Right cardiac atrium (tissue), 5 donors: Measurements from ENCODE around the gene GYPE. TPM values are rescaled to one million over a fixed set of nuclear protein-coding genes. Genes with fewer than 3 reads are reported as not detected.
"Not testable (repeated sequence)": the region's sequence is repeated elsewhere in the genome, so short reads cannot be mapped to it uniquely, and the experiment has no call there.

Experiments used
- ATAC-seq, 2 donors: fragments of 200-7000 bp; cut with Tn5 transposase; one replicate each; pipeline versions ENCODE4 v1.8.0 to v1.9.1; 2020; ENCODE audit warnings: moderate library complexity in 2 of 2, mild to moderate bottlenecking in 1 of 2
- DNase-seq, 3 donors: peaks; one replicate each; pipeline ENCODE4 v3.0.0-alpha.2; 2020
- H3K27ac ChIP-seq: one replicate; pipeline ENCODE4 v1.5.1; 2013; ENCODE audit warnings: mild to moderate bottlenecking, low read length, control low read depth, moderate library complexity
- H3K27me3 ChIP-seq: one replicate; pipeline ENCODE4 v1.6.1; 2013; ENCODE audit not compliant: control insufficient read depth, insufficient read depth
- H3K4me1 ChIP-seq: one replicate; pipeline ENCODE4 v1.6.1; 2013; ENCODE audit warnings: low read length; ENCODE audit not compliant: control insufficient read depth, insufficient read depth
- H3K4me3 ChIP-seq: one replicate; pipeline ENCODE4 v1.5.1; 2013; ENCODE audit warnings: low read length, control low read depth
- H3K9me3 ChIP-seq: one replicate; pipeline ENCODE4 v1.6.1; 2013; ENCODE audit warnings: low read length; ENCODE audit not compliant: control insufficient read depth
- WGBS: extraction: QIAGEN DNeasy Blood & Tissue Kit; methylation state at CpG from one replicate; pipeline ENCODE4 v1.1.7; 2013; 5-methylcytosine and 5-hydroxymethylcytosine counted together
- intact Hi-C, 4 donors: fragments of 100-400 bp; cut with DNase I; formaldehyde crosslinking; loops; one replicate each; pipeline versions ENCODE4 v1.11.0 to v1.14.0; 2022 to 2023
- polyA plus RNA-seq: library from polyadenylated mRNA; stranded (reverse); fragments of 200-250 nt; gene quantifications from one replicate; pipeline ENCODE4 v1.2.3, GENCODE V29; 2013
- total RNA-seq, 4 donors: library from RNA; stranded (reverse); fragmentation: NEBNext Ultra II Directional; extraction: Animal tissue kit (Norgen Biotek cat#: 25700); gene quantifications; one replicate each; pipeline ENCODE4 v1.2.1, GENCODE V29; 2021
- donor health status: healthy with polysubstance abuse.
- donor health status: DM: no; HTN: yes; CAD: no.
- donor health status: DM: no; HTN: no; CAD: no.
- donor health status: DM: no; HTN: yes; CAD: no; lungs with severe emphysema.
- donor health status: DM: yes; HTN: yes; CAD: no.

The GYPE gene
- total and polyA plus RNA-seq, 5 donors = 0.62 to 1.7 (median 1.0) TPM

DNA sequence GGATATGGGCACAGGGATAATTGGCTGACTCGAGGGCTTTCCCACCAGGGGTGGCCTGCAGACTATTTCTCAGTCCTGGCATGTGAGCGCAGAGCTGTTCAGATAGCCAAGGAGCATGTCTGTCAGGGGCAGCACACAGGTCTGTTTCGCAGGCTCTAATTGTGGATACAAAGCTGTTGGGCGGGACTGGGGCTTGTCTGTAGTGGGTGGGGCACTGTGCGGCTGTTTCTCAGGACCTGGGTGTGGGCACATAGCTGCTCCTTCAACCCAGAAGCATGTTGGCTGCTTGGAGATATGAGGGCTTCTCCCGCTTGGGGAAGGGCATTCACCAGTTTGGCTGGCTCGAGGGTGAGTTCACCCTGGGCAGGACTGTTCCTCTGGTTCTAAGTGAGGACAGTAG lies 65.9 kb downstream of the GYPE start:
- H3K27me3 ChIP-seq, intact Hi-C loops, DNase-seq, H3K4me1 ChIP-seq, ATAC-seq, H3K4me3 ChIP-seq, H3K9me3 ChIP-seq, H3K27ac ChIP-seq: not testable (repeated sequence)
- WGBS = 88% methylated on average over 5 of the region's 7 CpGs

GRCh38 chr4:143834196-143834595 lies 71.2 kb downstream of the GYPE start:
- H3K4me1 ChIP-seq, H3K27me3 ChIP-seq, H3K4me3 ChIP-seq, H3K9me3 ChIP-seq, ATAC-seq, intact Hi-C loops, DNase-seq, H3K27ac ChIP-seq: not testable (repeated sequence)
- WGBS = 88% methylated on average over 4 of the region's 4 CpGs

DNA sequence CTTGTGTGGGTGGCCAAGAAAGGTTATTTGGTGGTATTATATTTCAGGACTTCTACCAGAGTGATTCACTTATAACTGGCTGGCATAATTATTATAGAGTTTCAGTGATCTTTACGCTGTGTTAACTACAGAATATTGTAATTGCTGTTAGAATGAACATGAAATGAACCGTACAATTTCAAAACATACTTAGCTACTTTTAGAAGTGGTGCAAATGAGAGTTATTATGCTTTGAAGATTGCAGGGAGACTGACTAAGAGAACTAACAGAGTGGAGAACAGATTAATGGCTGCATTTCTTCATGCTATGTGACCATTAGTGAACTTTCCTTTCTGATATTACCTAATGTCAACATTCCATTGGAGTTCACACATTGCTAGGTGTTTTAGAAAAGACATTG lies 71.7 kb downstream of the GYPE start:
- DNase-seq, H3K9me3 ChIP-seq, H3K27me3 ChIP-seq, H3K4me1 ChIP-seq, intact Hi-C loops, ATAC-seq, H3K27ac ChIP-seq, H3K4me3 ChIP-seq: not testable (repeated sequence)
- WGBS = 94% methylated on average over 2 of the region's 2 CpGs

DNA sequence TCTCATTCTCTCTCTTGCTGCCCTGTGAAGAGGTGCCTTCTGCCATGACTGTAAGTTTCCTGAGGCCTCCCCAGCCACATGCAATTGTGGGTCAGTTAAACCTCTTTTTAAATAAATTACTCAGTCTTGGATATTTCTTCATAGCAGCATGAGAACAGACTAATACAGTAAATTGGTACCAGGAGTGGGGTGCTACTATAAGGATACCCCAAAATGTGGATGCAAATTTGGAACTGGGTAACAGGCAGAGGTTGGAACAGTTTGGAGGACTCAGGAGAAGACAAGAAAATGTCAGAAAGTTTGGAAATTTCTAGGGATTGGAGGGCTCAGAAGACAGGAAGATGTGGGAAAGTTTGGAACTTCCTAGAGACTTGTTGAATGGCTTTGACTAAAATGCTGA lies 74.8 kb downstream of the GYPE start:
- H3K27ac ChIP-seq, H3K4me1 ChIP-seq, ATAC-seq, intact Hi-C loops, H3K9me3 ChIP-seq, H3K27me3 ChIP-seq, H3K4me3 ChIP-seq, DNase-seq: not testable (repeated sequence)

DNA sequence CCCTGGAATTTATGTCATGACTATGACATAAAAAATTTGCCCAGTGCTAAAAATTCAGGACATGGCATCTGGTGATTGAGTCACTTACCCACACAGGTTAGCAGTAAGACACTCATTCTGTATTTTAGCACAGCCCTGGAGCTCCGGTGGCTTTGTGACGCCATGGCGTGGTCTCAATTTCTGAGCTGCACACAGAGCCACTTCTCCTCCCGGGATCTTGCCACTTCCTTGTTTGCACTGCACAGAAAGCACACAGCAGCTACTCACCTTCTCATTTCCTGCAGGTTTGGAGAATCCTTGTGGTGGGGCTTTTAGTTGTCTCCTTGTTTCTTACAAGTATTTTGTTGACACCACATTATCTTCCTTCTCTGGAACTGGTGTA lies 76.1 kb downstream of the GYPE start:
- ATAC-seq, H3K27ac ChIP-seq, H3K4me1 ChIP-seq, intact Hi-C loops, H3K4me3 ChIP-seq, H3K9me3 ChIP-seq, H3K27me3 ChIP-seq, DNase-seq: not testable (repeated sequence)
- 85% methylated on average over 4 of the region's 4 CpGs for WGBS

Other genes starting within 250 kb of the GYPE start
- gene FREM3, start 204.9 kb downstream of the GYPE start, total RNA-seq = under 1 TPM in 1 of 4 donors, not detected in 3; 0.23 TPM
- gene FREM3, start 204.9 kb downstream of the GYPE start, polyA plus RNA-seq = 0.02 TPM
- not detected for gene GYPB, start 113.8 kb upstream of the GYPE start, total RNA-seq
- not detected for gene GYPB, start 113.8 kb upstream of the GYPE start, polyA plus RNA-seq
- gene GYPA, start 235.2 kb upstream of the GYPE start, total RNA-seq = not detected
- gene GYPA, start 235.2 kb upstream of the GYPE start, polyA plus RNA-seq = not detected